HepG2 (cell line): ENCODE measurements around the gene RCBTB1. TPM values are rescaled to one million over a fixed set of nuclear protein-coding genes. Genes with fewer than 3 reads are reported as not detected.
A peak's percentile ranks its signal among the peaks of the same experiment; 100 is the strongest.

Source experiments
- BRD4 ChIP-seq: sonication (generic); formaldehyde crosslinking; IDR thresholded peaks from 2 replicates; pipeline ENCODE4 v1.4.0; 2020; ENCODE audit warnings: missing genetic modification reagents
- FOSL2 ChIP-seq: sonication (generic); formaldehyde crosslinking; IDR thresholded peaks from 2 replicates; pipeline ENCODE4 v1.4.0; 2020; ENCODE audit warnings: missing genetic modification reagents
- FOXC1 ChIP-seq: sonication (generic); formaldehyde crosslinking; IDR thresholded peaks from 2 replicates; pipeline ENCODE4 v1.8.0; 2022; ENCODE audit warnings: mild to moderate bottlenecking, missing genetic modification reagents, borderline replicate concordance
- MED8 ChIP-seq: sonication (generic); formaldehyde crosslinking; IDR thresholded peaks from 2 replicates; pipeline ENCODE4 v1.8.1; 2023; ENCODE audit warnings: mild to moderate bottlenecking, missing genetic modification reagents; ENCODE audit not compliant: insufficient replicate concordance
- MXD4 ChIP-seq: IDR thresholded peaks from 2 replicates; pipeline ENCODE4 v1.6.1; 2016; ENCODE audit warnings: mild to moderate bottlenecking, missing biosample characterization, missing genetic modification reagents
- PHB2 ChIP-seq: fragments of 450-650 bp; IDR thresholded peaks from 2 replicates; pipeline ENCODE4 v1.6.1; 2018; ENCODE audit not compliant: partially characterized antibody
- SMAD3 ChIP-seq: sonication (generic); formaldehyde crosslinking; IDR thresholded peaks from 2 replicates; pipeline ENCODE4 v1.4.0; 2020; ENCODE audit warnings: missing genetic modification reagents
- SOX13 ChIP-seq, 3 experiments: fragments of 450-650 bp in 1 of 3; sonication (generic) in 1 of 3; formaldehyde crosslinking in 1 of 3; IDR thresholded peaks in 2 of 3; conservative IDR thresholded peaks in 1 of 3; 2 replicates each; pipeline versions ENCODE4 v1.5.0 to v1.6.1; 2016 to 2020; ENCODE audit warnings: antibody characterized with exemption in 1 of 3, mild to moderate bottlenecking in 1 of 3, missing compliant biosample characterization in 1 of 3, missing genetic modification reagents in 1 of 3, moderate library complexity in 1 of 3
- ZNF124 ChIP-seq: sonication (generic); formaldehyde crosslinking; IDR thresholded peaks from 2 replicates; pipeline ENCODE4 v1.4.0; 2020; ENCODE audit warnings: missing genetic modification reagents
- ZNF3 ChIP-seq: IDR thresholded peaks from 2 replicates; pipeline ENCODE4 v1.7.0; 2017; ENCODE audit warnings: inconsistent platforms
- ZNF34 ChIP-seq: sonication (generic); formaldehyde crosslinking; IDR thresholded peaks from 2 replicates; pipeline ENCODE4 v1.4.0; 2020; ENCODE audit warnings: mild to moderate bottlenecking, missing genetic modification reagents, borderline replicate concordance
- ZNF431 ChIP-seq: sonication (generic); formaldehyde crosslinking; IDR thresholded peaks from 2 replicates; pipeline ENCODE4 v1.9.0; 2022; ENCODE audit warnings: missing genetic modification reagents, low read depth, mild to moderate bottlenecking, borderline replicate concordance
- ZNF441 ChIP-seq: sonication (generic); formaldehyde crosslinking; IDR thresholded peaks from 2 replicates; pipeline ENCODE4 v1.7.0; 2021; ENCODE audit warnings: missing genetic modification reagents, borderline replicate concordance
- ZNF790 ChIP-seq: sonication (generic); formaldehyde crosslinking; IDR thresholded peaks from 2 replicates; pipeline ENCODE4 v1.8.0; 2022; ENCODE audit warnings: missing genetic modification reagents, mild to moderate bottlenecking, borderline replicate concordance
- polyA plus RNA-seq, 8 experiments: library from polyadenylated mRNA; depleted of rRNA in 3 of 8; stranded (reverse) in 7 of 8; unstranded in 1 of 8; fragments of >200 nt; fragmentation: Illumina TruSeq in 4 of 8; extraction: Trizol in 4 of 8; gene quantifications; 2 replicates each; pipeline versions ENCODE4 v1.2.1 to v1.2.3, GENCODE V29; 2011 to 2016; ENCODE audit warnings: low read depth in 4 of 8, missing spikeins in 1 of 8, mixed read lengths in 1 of 8; ENCODE audit not compliant: insufficient read depth in 1 of 8
- total RNA-seq, 5 experiments: library from RNA; depleted of rRNA; stranded (reverse); fragments of >200 nt; fragmentation: Illumina TruSeq; extraction: Trizol; gene quantifications; 2 replicates each; pipeline ENCODE4 v1.2.3, GENCODE V29; 2016; ENCODE audit warnings: low read depth in 1 of 5
- TF ChIP-seq, protein P1 (sequence below), 2 experiments: sonication (generic) in 1 of 2; formaldehyde crosslinking in 1 of 2; IDR thresholded peaks; 2 replicates each; pipeline versions ENCODE4 v1.4.0 to v1.6.1; 2016 to 2020; ENCODE audit warnings: borderline replicate concordance in 1 of 2, low read depth in 1 of 2, mild to moderate bottlenecking in 1 of 2, missing genetic modification reagents in 1 of 2
- TF ChIP-seq, protein P2 (sequence below): IDR thresholded peaks from 2 replicates; pipeline ENCODE4 v1.6.1; 2012; ENCODE audit warnings: low read depth, low read length, improper control_type of control experiment
- TF ChIP-seq, protein P3 (sequence below): sonication (generic); formaldehyde crosslinking; IDR thresholded peaks from 2 replicates; pipeline ENCODE4 v1.8.1; 2022; ENCODE audit warnings: mild to moderate bottlenecking, missing genetic modification reagents
- TF ChIP-seq, protein P4 (sequence below): sonication (generic); formaldehyde crosslinking; IDR thresholded peaks from 2 replicates; pipeline ENCODE4 v1.4.0; 2020; ENCODE audit warnings: mild to moderate bottlenecking, low read depth, missing genetic modification reagents
- TF ChIP-seq, protein P5 (sequence below): IDR thresholded peaks from 2 replicates; pipeline ENCODE4 v1.6.1; 2016

Gene RCBTB1
- total and polyA plus RNA-seq, 2 of the 13 experiments (the other 11 are each of a cell fraction or from before 2014, with no cell fraction given) = 13.4 to 21.6 TPM

DNA sequence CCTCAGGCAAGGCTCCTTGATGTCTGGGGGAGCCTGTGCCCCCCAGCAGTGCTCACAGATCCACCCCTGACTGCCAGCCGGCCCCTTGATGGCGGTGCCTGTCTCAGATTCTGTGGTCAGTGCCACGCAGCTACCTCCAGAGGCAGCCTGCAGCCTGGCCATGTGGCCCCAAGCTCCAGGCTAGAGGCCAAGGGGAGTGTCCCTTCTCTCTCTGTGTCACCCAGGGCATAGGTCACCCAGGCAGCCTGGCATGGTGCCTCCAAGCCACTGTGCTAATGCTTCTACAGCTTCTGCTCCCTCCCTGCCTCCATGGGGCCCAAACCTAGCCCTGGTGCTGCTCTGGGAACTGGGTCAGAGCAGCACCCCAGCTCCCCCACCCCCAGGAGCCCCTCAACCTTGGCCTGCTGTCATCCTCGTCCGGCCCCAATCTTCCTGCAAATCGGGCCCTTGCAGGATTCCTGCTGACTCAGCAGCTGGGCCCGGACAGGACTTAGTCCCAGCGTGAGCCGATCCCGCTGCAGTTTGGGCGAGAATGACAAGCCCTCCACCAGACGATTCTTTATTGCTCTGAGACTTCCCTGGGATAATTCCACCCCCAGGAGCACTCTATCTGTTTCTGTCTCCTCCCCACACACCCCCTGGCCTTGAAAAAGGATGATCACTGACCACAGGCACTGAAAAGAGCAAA, 40.2 kb upstream of the RCBTB1 start (continued):
- TF ChIP-seq, protein P1, sequence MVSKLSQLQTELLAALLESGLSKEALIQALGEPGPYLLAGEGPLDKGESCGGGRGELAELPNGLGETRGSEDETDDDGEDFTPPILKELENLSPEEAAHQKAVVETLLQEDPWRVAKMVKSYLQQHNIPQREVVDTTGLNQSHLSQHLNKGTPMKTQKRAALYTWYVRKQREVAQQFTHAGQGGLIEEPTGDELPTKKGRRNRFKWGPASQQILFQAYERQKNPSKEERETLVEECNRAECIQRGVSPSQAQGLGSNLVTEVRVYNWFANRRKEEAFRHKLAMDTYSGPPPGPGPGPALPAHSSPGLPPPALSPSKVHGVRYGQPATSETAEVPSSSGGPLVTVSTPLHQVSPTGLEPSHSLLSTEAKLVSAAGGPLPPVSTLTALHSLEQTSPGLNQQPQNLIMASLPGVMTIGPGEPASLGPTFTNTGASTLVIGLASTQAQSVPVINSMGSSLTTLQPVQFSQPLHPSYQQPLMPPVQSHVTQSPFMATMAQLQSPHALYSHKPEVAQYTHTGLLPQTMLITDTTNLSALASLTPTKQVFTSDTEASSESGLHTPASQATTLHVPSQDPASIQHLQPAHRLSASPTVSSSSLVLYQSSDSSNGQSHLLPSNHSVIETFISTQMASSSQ (IDR thresholded peaks at IDR 0.05; ENCODE audit: low read depth) = no peak
- TF ChIP-seq, protein P1 (CRISPR knock-in tag; IDR thresholded peaks at IDR 0.05; ENCODE audit: borderline replicate concordance) = no peak
- TF ChIP-seq FOXC1 (no peak), BRD4 (CRISPR knock-in tag) (no peak), MXD4 (CRISPR knock-in tag) (peak; percentile 25; the same call in 1 of the 2 replicates), MED8 (CRISPR knock-in tag) (peak; percentile 18), ZNF441 (CRISPR knock-in tag) (no peak), ZNF3 (no peak), SMAD3 (CRISPR knock-in tag) (no peak), PHB2 (no peak), ZNF124 (CRISPR knock-in tag) (no peak), SOX13 (IDR thresholded peaks at IDR 0.05) (no peak), SOX13 (CRISPR knock-in tag; conservative IDR thresholded peaks at IDR 0.05 in 1 of 2, IDR thresholded peaks at IDR 0.05 in 1 of 2) (peak in 1 of 2 experiments; percentile 23; a peak in 1 of 4 replicates), ZNF34 (CRISPR knock-in tag) (no peak), FOSL2 (CRISPR knock-in tag) (peak; percentile 38; the same call in 1 of the 2 replicates), ZNF790 (CRISPR knock-in tag) (no peak), ZNF431 (CRISPR knock-in tag) (peak; percentile 75; the same call in 1 of the 2 replicates)
- TF ChIP-seq, protein P2, sequence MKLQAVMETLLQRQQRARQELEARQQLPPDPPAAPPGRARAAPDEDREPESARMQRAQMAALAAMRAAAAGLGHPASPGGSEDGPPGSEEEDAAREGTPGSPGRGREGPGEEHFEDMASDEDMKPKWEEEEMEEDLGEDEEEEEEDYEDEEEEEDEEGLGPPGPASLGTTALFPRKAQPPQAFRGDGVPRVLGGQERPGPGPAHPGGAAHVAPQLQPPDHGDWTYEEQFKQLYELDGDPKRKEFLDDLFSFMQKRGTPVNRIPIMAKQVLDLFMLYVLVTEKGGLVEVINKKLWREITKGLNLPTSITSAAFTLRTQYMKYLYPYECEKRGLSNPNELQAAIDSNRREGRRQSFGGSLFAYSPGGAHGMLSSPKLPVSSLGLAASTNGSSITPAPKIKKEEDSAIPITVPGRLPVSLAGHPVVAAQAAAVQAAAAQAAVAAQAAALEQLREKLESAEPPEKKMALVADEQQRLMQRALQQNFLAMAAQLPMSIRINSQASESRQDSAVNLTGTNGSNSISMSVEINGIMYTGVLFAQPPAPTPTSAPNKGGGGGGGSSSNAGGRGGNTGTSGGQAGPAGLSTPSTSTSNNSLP = no peak
- TF ChIP-seq, protein P3, sequence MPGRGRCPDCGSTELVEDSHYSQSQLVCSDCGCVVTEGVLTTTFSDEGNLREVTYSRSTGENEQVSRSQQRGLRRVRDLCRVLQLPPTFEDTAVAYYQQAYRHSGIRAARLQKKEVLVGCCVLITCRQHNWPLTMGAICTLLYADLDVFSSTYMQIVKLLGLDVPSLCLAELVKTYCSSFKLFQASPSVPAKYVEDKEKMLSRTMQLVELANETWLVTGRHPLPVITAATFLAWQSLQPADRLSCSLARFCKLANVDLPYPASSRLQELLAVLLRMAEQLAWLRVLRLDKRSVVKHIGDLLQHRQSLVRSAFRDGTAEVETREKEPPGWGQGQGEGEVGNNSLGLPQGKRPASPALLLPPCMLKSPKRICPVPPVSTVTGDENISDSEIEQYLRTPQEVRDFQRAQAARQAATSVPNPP (CRISPR knock-in tag) = no peak
- TF ChIP-seq, protein P4, sequence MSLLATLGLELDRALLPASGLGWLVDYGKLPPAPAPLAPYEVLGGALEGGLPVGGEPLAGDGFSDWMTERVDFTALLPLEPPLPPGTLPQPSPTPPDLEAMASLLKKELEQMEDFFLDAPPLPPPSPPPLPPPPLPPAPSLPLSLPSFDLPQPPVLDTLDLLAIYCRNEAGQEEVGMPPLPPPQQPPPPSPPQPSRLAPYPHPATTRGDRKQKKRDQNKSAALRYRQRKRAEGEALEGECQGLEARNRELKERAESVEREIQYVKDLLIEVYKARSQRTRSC = no peak
- TF ChIP-seq, protein P5, sequence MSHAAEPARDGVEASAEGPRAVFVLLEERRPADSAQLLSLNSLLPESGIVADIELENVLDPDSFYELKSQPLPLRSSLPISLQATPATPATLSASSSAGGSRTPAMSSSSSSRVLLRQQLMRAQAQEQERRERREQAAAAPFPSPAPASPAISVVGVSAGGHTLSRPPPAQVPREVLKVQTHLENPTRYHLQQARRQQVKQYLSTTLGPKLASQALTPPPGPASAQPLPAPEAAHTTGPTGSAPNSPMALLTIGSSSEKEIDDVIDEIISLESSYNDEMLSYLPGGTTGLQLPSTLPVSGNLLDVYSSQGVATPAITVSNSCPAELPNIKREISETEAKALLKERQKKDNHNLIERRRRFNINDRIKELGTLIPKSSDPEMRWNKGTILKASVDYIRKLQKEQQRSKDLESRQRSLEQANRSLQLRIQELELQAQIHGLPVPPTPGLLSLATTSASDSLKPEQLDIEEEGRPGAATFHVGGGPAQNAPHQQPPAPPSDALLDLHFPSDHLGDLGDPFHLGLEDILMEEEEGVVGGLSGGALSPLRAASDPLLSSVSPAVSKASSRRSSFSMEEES (CRISPR knock-in tag) = peak; percentile 20; the same call in 1 of the 2 replicates
